ENCODE measurements around the gene NPHS1. TPM values are rescaled to one million over a fixed set of nuclear protein-coding genes. Genes with fewer than 3 reads are reported as not detected.

NPHS1 gene
- total and polyA plus RNA-seq, 9 of the 15 experiments (the other 6 are each of a cell fraction or from before 2014, with no cell fraction given), result 0.01 to 0.28 (median 0.14) TPM; not detected in 5

- TF ChIP-seq, protein P1, sequence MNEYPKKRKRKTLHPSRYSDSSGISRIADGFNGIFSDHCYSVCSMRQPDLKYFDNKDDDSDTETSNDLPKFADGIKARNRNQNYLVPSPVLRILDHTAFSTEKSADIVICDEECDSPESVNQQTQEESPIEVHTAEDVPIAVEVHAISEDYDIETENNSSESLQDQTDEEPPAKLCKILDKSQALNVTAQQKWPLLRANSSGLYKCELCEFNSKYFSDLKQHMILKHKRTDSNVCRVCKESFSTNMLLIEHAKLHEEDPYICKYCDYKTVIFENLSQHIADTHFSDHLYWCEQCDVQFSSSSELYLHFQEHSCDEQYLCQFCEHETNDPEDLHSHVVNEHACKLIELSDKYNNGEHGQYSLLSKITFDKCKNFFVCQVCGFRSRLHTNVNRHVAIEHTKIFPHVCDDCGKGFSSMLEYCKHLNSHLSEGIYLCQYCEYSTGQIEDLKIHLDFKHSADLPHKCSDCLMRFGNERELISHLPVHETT (CRISPR knock-in tag; conservative IDR thresholded peaks at IDR 0.05 in 1 of 2, IDR thresholded peaks at IDR 0.05 in 1 of 2), result no peak
- TF ChIP-seq NR2C1 (IDR thresholded peaks at IDR 0.05) (peak; percentile 84), NR2C1 (tag; IDR thresholded peaks at IDR 0.05) (peak; percentile 75), ESRRB (CRISPR knock-in tag; IDR thresholded peaks at IDR 0.05; ENCODE audit: borderline replicate concordance) (no peak), CCNT2 (IDR thresholded peaks at IDR 0.05; ENCODE audit: borderline replicate concordance, extremely low read depth, insufficient read length, low read depth, low read length) (no peak), ETS2 (tag; IDR thresholded peaks at IDR 0.05; ENCODE audit: borderline replicate concordance, poor library complexity, severe bottlenecking) (no peak), ZNF512 (tag; IDR thresholded peaks at IDR 0.05) (0 out of 2 replicates have a peak, but pooled peaks have one; percentile 24), ATF7 (IDR thresholded peaks at IDR 0.05) (no peak), XRCC5 (IDR thresholded peaks at IDR 0.05; ENCODE audit: low read depth, low read length) (no peak), SMAD4 (CRISPR knock-in tag; conservative IDR thresholded peaks at IDR 0.05) (no peak), ZNF12 (CRISPR knock-in tag; IDR thresholded peaks at IDR 0.05) (no peak), ESRRA (IDR thresholded peaks at IDR 0.05; ENCODE audit: borderline replicate concordance, low read depth) (peak; percentile 47), TFE3 (CRISPR knock-in tag; IDR thresholded peaks at IDR 0.05) (no peak), HMGN3 (IDR thresholded peaks at IDR 0.05; ENCODE audit: borderline replicate concordance, extremely low read depth, insufficient read length, low read depth, low read length) (no peak), NFRKB (IDR thresholded peaks at IDR 0.05; ENCODE audit: low read depth) (no peak), ZNF121 (CRISPR knock-in tag; conservative IDR thresholded peaks at IDR 0.05) (peak; percentile 90), ZNF584 (CRISPR knock-in tag; IDR thresholded peaks at IDR 0.05; ENCODE audit: low read depth) (no peak), NR1H2 (CRISPR knock-in tag; IDR thresholded peaks at IDR 0.05) (no peak)
- TF ChIP-seq, protein P2, sequence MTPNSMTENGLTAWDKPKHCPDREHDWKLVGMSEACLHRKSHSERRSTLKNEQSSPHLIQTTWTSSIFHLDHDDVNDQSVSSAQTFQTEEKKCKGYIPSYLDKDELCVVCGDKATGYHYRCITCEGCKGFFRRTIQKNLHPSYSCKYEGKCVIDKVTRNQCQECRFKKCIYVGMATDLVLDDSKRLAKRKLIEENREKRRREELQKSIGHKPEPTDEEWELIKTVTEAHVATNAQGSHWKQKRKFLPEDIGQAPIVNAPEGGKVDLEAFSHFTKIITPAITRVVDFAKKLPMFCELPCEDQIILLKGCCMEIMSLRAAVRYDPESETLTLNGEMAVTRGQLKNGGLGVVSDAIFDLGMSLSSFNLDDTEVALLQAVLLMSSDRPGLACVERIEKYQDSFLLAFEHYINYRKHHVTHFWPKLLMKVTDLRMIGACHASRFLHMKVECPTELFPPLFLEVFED (CRISPR knock-in tag; conservative IDR thresholded peaks at IDR 0.05), result no peak
- TF ChIP-seq, protein P3, sequence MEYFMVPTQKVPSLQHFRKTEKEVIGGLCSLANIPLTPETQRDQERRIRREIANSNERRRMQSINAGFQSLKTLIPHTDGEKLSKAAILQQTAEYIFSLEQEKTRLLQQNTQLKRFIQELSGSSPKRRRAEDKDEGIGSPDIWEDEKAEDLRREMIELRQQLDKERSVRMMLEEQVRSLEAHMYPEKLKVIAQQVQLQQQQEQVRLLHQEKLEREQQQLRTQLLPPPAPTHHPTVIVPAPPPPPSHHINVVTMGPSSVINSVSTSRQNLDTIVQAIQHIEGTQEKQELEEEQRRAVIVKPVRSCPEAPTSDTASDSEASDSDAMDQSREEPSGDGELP (CRISPR knock-in tag; IDR thresholded peaks at IDR 0.05; ENCODE audit: borderline replicate concordance), result no peak
Observed at GRCh38 chr19:35844482-35845214, 7.7 kb downstream of the NPHS1 start (continued).

Data from K562 (cell line).